Epithelial cell of esophagus (primary cell): ENCODE data around the gene VARS1.

Experiments used
- DNase-seq: peaks from one replicate; pipeline ENCODE4 v3.0.0; 2010; ENCODE audit warnings: low read depth
- H3K4me3 ChIP-seq: 2 replicates; pipeline ENCODE4 v1.5.1; 2011; ENCODE audit warnings: mild to moderate bottlenecking, low read length, control low read depth
- CTCF ChIP-seq: IDR thresholded peaks from 2 replicates; pipeline ENCODE4 v1.5.1; 2011; ENCODE audit warnings: low read depth, mild to moderate bottlenecking, low read length, control low read depth, inconsistent platforms; ENCODE audit not compliant: insufficient read depth; ENCODE audit errors: missing control alignments

VARS1 gene

GRCh38 chr6:31836474-31837368 lies 41.2 kb upstream of the VARS1 start:
- H3K4me3 ChIP-seq: peak overlapping the region; percentile 92
- no peak for DNase-seq
- peak; percentile 18 for TF ChIP-seq CTCF

- no peak for DNase-seq
- TF ChIP-seq CTCF: no peak
- H3K4me3 ChIP-seq: peak overlapping the region; percentile 92
Measured at GRCh38 chr6:31836047-31836473, 40.5 kb upstream of the VARS1 start.

- TF ChIP-seq CTCF: no peak
- DNase-seq: peak; percentile 80
- peak overlapping the region; percentile 92 for H3K4me3 ChIP-seq
Measured at GRCh38 chr6:31834367-31835250, 39.1 kb upstream of the VARS1 start.

GRCh38 chr6:31831350-31832215 lies 36.0 kb upstream of the VARS1 start:
- DNase-seq: peak; percentile 46
- peak overlapping the region; percentile 67 for H3K4me3 ChIP-seq
- TF ChIP-seq CTCF: no peak

- no peak for DNase-seq
- H3K4me3 ChIP-seq: peak overlapping the region; percentile 67
- TF ChIP-seq CTCF: no peak
Measured at GRCh38 chr6:31830886-31831335, 35.4 kb upstream of the VARS1 start.

GRCh38 chr6:31829633-31830283 lies 34.2 kb upstream of the VARS1 start:
- DNase-seq: peak; percentile 63
- H3K4me3 ChIP-seq: peak overlapping the region; percentile 67
- TF ChIP-seq CTCF: peak; percentile 25
